B cell (primary cell): Measurements from ENCODE around the gene FSCN2.

Source experiments
- EZH2 ChIP-seq: IDR thresholded peaks from 2 replicates; pipeline ENCODE4 v1.6.1; 2012; ENCODE audit warnings: borderline replicate concordance, low read depth, mild to moderate bottlenecking, moderate library complexity, low read length; ENCODE audit not compliant: insufficient read depth, poor library complexity, severe bottlenecking
- TF ChIP-seq, protein P1 (sequence below): fragments of 200-600 bp; IDR thresholded peaks from one replicate; pipeline ENCODE4 v1.8.0; 2022; ENCODE audit warnings: antibody characterized with exemption, mild to moderate bottlenecking

GRCh38 chr17:81536299-81537290, 8.4 kb downstream of the FSCN2 start:
- TF ChIP-seq, protein P1, sequence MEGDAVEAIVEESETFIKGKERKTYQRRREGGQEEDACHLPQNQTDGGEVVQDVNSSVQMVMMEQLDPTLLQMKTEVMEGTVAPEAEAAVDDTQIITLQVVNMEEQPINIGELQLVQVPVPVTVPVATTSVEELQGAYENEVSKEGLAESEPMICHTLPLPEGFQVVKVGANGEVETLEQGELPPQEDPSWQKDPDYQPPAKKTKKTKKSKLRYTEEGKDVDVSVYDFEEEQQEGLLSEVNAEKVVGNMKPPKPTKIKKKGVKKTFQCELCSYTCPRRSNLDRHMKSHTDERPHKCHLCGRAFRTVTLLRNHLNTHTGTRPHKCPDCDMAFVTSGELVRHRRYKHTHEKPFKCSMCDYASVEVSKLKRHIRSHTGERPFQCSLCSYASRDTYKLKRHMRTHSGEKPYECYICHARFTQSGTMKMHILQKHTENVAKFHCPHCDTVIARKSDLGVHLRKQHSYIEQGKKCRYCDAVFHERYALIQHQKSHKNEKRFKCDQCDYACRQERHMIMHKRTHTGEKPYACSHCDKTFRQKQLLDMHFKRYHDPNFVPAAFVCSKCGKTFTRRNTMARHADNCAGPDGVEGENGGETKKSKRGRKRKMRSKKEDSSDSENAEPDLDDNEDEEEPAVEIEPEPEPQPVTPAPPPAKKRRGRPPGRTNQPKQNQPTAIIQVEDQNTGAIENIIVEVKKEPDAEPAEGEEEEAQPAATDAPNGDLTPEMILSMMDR = no peak
- no peak for TF ChIP-seq EZH2
